Neural cell (in vitro differentiated cells): Measurements from ENCODE around the gene SYT7. TPM values are rescaled to one million over a fixed set of nuclear protein-coding genes. Genes with fewer than 3 reads are reported as not detected.

Source experiments
- H2AFZ ChIP-seq: fragments of 200-600, 300-800 bp; sonication (generic), shearing (Covaris generic); 2 replicates; pipeline ENCODE4 v1.6.0; 2014; ENCODE audit warnings: low read depth, mild to moderate bottlenecking, antibody characterized with exemption, low read length, moderate library complexity
- H3F3A ChIP-seq: fragments of 200-600 bp; shearing (Covaris generic); 2 replicates; pipeline ENCODE4 v1.6.1; 2016; ENCODE audit warnings: mild to moderate bottlenecking, moderate library complexity, mixed read lengths, antibody characterized with exemption, low read length; ENCODE audit not compliant: insufficient read depth, poor library complexity, severe bottlenecking
- H3K27ac ChIP-seq: fragments of 200-600, 300-800 bp; sonication (generic), shearing (Covaris generic); 2 replicates; pipeline ENCODE4 v1.5.1; 2014; ENCODE audit warnings: mild to moderate bottlenecking, low read length, moderate library complexity
- H3K27me3 ChIP-seq: fragments of 300-800, 200-600 bp; sonication (generic), shearing (Covaris generic); 2 replicates; pipeline ENCODE4 v1.6.0; 2014; ENCODE audit warnings: mild to moderate bottlenecking, low read depth, low read length, moderate library complexity; ENCODE audit not compliant: insufficient read depth
- H3K36me3 ChIP-seq: fragments of 300-800, 200-600 bp; sonication (generic), shearing (Covaris generic); 2 replicates; pipeline ENCODE4 v1.5.1; 2014; ENCODE audit warnings: mild to moderate bottlenecking, antibody characterized with exemption, low read length, moderate library complexity; ENCODE audit not compliant: insufficient read depth
- H3K4me2 ChIP-seq: fragments of 300-800, 200-600 bp; sonication (generic), shearing (Covaris generic); 2 replicates; pipeline ENCODE4 v1.6.0; 2014; ENCODE audit warnings: mild to moderate bottlenecking, low read length
- H3K4me3 ChIP-seq: fragments of 300-800, 200-600 bp; sonication (generic), shearing (Covaris generic); 2 replicates; pipeline ENCODE4 v1.5.1; 2014; ENCODE audit warnings: mild to moderate bottlenecking, low read length, moderate library complexity
- H3K79me2 ChIP-seq: fragments of 200-600 bp; shearing (Covaris generic); replicated peaks from 2 replicates; pipeline ENCODE4 v1.6.0; 2014; ENCODE audit warnings: mild to moderate bottlenecking, low read length, moderate library complexity; ENCODE audit not compliant: insufficient read depth
- H3K9ac ChIP-seq: fragments of 300-800, 200-600 bp; sonication (generic), shearing (Covaris generic); 2 replicates; pipeline ENCODE4 v1.6.1; 2016; ENCODE audit warnings: mild to moderate bottlenecking, low read length, mixed read lengths
- H3K9me2 ChIP-seq: fragments of 200-600 bp; shearing (Covaris generic); 2 replicates; pipeline ENCODE4 v1.6.1; 2016; ENCODE audit warnings: mild to moderate bottlenecking, low read length, mixed read lengths; ENCODE audit not compliant: insufficient read depth
- H3K9me3 ChIP-seq: fragments of 200-600, 300-800 bp; sonication (generic), shearing (Covaris generic); 2 replicates; pipeline ENCODE4 v1.6.1; 2016; ENCODE audit warnings: mild to moderate bottlenecking, mixed run types, low read length, moderate library complexity, mixed read lengths
- H4K20me1 ChIP-seq: fragments of 200-600 bp; shearing (Covaris generic); 2 replicates; pipeline ENCODE4 v1.6.1; 2016; ENCODE audit warnings: mild to moderate bottlenecking, mixed run types; ENCODE audit not compliant: insufficient read depth
- EP300 ChIP-seq: fragments of 450-650 bp; conservative IDR thresholded peaks from 2 replicates; pipeline ENCODE4 v1.6.1; 2014; ENCODE audit warnings: antibody characterized with exemption, mild to moderate bottlenecking, moderate library complexity; ENCODE audit not compliant: poor library complexity, severe bottlenecking
- EZH2 ChIP-seq: fragments of 200-600, 300-800 bp; shearing (Covaris generic), sonication (generic); IDR thresholded peaks from 2 replicates; pipeline ENCODE4 v1.6.1; 2014; ENCODE audit warnings: antibody characterized with exemption, low read length, borderline replicate concordance, mild to moderate bottlenecking; ENCODE audit not compliant: insufficient read depth, poor library complexity, severe bottlenecking
- MXI1 ChIP-seq: fragments of 450-650 bp; conservative IDR thresholded peaks from 2 replicates; pipeline ENCODE4 v1.6.1; 2014; ENCODE audit warnings: antibody characterized with exemption, mild to moderate bottlenecking; ENCODE audit not compliant: poor library complexity, severe bottlenecking
- POLR2AphosphoS5 ChIP-seq: IDR thresholded peaks from 2 replicates; pipeline ENCODE4 v1.6.1; 2012
- RAD21 ChIP-seq: fragments of 450-650 bp; conservative IDR thresholded peaks from 2 replicates; pipeline ENCODE4 v1.6.1; 2014; ENCODE audit warnings: antibody characterized with exemption, mild to moderate bottlenecking, moderate library complexity
- SMC3 ChIP-seq: fragments of 450-650 bp; conservative IDR thresholded peaks from 2 replicates; pipeline ENCODE4 v1.6.1; 2014; ENCODE audit warnings: antibody characterized with exemption, mild to moderate bottlenecking, moderate library complexity; ENCODE audit not compliant: poor library complexity
- TAF1 ChIP-seq: IDR thresholded peaks from 2 replicates; pipeline ENCODE4 v1.6.1; 2012; ENCODE audit warnings: low read depth
- polyA plus RNA-seq: library from polyadenylated mRNA; depleted of rRNA; stranded (reverse); fragments of >200 nt; gene quantifications from 2 replicates; pipeline ENCODE4 v1.2.3, GENCODE V29; 2014
- TF ChIP-seq, protein P1 (sequence below): IDR thresholded peaks from 2 replicates; pipeline ENCODE4 v1.6.1; 2012; ENCODE audit warnings: borderline replicate concordance
- TF ChIP-seq, protein P2 (sequence below): fragments of 450-650 bp; IDR thresholded peaks from 2 replicates; pipeline ENCODE4 v1.5.1; 2014; ENCODE audit warnings: antibody characterized with exemption, mild to moderate bottlenecking, moderate library complexity; ENCODE audit not compliant: poor library complexity, severe bottlenecking

The SYT7 gene
- polyA plus RNA-seq, 1 donor from 2014 or later = 14.0 TPM

DNA sequence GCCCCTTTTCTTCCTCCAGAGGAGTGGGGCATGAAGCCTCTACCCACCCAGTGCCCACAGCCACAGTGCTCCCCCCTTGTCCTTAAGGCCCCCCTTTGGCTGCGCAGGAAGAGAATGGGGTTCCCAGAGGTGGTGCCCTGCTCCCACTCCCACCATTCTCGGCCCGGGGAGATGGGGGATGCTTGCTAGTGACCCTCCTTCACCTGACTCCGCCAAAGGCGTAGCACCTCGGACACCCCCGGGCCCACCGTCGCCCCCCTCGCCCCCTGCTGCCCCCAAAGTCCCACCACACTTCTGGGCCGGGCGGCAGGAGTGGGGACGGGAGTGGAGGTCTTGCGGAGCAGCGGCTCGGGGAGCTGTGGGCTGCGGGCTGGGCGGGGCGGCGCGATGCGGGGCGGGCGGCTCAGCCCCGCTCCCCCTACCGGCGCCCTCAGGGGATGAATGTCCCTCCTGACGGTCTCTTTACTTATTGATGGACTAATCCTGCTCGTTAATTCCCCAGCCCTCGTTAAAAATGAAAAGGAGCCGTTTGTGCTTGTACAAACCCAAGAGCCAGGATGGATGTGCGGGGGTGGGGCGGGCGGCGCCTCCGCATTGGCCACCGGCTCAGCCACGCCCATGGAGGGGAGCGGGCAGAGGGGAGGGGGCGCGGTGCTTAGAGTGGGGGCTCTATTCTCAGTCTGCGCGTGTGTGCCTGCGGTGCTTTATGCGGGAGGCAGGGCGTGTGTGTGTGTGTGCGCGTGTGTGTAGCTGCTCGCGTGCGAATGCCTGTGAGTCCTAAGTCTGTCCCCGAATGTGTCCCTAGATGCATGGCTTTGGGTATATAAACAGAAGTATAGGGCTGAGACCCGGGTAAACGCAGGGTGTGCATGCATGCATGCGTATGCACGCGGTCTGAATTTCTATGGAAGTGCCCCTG, 25.6 kb downstream of the SYT7 start:
- Histone ChIP-seq H3K9me2 (no peaks in the 10 kb centered on the region), H3K79me2 (no peaks in the 10 kb centered on the region), H3K27ac (no peak overlapping the region), H3K9ac (peak overlapping the region; percentile 44), H3K4me2 (peak overlapping the region; percentile 35), H4K20me1 (no peaks in the 10 kb centered on the region), H2AFZ (no peak overlapping the region), H3K4me3 (peak overlapping the region; percentile 60), H3K27me3 (no peaks in the 10 kb centered on the region), H3K36me3 (no peaks in the 10 kb centered on the region), H3F3A (no peaks in the 10 kb centered on the region), H3K9me3 (no peaks in the 10 kb centered on the region)
- TF ChIP-seq, protein P1, sequence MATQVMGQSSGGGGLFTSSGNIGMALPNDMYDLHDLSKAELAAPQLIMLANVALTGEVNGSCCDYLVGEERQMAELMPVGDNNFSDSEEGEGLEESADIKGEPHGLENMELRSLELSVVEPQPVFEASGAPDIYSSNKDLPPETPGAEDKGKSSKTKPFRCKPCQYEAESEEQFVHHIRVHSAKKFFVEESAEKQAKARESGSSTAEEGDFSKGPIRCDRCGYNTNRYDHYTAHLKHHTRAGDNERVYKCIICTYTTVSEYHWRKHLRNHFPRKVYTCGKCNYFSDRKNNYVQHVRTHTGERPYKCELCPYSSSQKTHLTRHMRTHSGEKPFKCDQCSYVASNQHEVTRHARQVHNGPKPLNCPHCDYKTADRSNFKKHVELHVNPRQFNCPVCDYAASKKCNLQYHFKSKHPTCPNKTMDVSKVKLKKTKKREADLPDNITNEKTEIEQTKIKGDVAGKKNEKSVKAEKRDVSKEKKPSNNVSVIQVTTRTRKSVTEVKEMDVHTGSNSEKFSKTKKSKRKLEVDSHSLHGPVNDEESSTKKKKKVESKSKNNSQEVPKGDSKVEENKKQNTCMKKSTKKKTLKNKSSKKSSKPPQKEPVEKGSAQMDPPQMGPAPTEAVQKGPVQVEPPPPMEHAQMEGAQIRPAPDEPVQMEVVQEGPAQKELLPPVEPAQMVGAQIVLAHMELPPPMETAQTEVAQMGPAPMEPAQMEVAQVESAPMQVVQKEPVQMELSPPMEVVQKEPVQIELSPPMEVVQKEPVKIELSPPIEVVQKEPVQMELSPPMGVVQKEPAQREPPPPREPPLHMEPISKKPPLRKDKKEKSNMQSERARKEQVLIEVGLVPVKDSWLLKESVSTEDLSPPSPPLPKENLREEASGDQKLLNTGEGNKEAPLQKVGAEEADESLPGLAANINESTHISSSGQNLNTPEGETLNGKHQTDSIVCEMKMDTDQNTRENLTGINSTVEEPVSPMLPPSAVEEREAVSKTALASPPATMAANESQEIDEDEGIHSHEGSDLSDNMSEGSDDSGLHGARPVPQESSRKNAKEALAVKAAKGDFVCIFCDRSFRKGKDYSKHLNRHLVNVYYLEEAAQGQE = no peak
- TF ChIP-seq EZH2 (no peak), POLR2AphosphoS5 (no peak), TAF1 (no peak), RAD21 (no peak), MXI1 (peak; percentile 41), SMC3 (peak; percentile 16), EP300 (no peak)
- TF ChIP-seq, protein P2, sequence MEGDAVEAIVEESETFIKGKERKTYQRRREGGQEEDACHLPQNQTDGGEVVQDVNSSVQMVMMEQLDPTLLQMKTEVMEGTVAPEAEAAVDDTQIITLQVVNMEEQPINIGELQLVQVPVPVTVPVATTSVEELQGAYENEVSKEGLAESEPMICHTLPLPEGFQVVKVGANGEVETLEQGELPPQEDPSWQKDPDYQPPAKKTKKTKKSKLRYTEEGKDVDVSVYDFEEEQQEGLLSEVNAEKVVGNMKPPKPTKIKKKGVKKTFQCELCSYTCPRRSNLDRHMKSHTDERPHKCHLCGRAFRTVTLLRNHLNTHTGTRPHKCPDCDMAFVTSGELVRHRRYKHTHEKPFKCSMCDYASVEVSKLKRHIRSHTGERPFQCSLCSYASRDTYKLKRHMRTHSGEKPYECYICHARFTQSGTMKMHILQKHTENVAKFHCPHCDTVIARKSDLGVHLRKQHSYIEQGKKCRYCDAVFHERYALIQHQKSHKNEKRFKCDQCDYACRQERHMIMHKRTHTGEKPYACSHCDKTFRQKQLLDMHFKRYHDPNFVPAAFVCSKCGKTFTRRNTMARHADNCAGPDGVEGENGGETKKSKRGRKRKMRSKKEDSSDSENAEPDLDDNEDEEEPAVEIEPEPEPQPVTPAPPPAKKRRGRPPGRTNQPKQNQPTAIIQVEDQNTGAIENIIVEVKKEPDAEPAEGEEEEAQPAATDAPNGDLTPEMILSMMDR = peak; percentile 48

DNA sequence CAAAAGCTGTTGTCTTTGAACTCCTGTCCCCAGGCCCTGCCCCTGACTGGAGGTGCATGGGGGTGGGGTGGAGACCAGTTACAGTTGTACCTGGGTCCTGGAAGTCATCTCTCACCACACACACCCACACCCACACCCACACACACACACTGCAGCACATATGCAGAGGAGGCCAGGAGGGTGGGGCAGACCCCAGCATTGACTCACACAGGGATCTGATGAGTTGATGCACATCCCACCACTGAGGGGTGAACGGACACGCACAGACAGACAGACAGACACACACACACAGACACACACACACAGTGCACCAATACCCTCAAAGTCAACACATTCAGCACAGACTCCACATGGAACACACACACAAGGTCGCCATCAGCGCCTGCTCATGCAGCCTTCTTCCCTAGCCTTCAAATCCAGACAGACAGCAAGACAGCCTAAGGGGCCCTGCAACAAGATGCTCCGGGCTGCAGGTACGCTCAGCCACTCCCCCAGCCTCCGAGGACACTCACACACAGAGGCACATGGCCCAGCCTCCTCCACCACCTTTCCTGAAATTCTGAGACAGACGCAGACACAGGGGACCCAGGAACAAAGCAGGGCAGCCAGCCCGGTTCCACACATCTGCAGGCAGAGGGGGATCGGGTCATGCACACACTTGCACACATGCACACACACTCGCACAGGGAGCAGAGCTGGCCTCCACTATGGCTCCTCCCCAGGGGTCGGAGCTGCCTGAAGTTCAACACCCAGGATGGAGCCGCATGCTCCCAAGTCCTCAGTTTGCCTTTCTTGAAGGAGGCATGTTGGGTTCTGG, 26.5 kb downstream of the SYT7 start:
- TF ChIP-seq SMC3 (no peak), EZH2 (no peak), MXI1 (no peak), POLR2AphosphoS5 (no peak), EP300 (no peak), RAD21 (no peak), TAF1 (no peak)
- TF ChIP-seq, protein P2 = no peak
- TF ChIP-seq, protein P1 = no peak
- no peak overlapping the region for H3K4me3 ChIP-seq
- H2AFZ ChIP-seq = no peak overlapping the region
- H3K27ac ChIP-seq = no peak overlapping the region
- no peak overlapping the region for H3K4me2 ChIP-seq
- no peaks in the 10 kb centered on the region for H3K9me3 ChIP-seq
- H3F3A ChIP-seq = no peaks in the 10 kb centered on the region
- no peaks in the 10 kb centered on the region for H4K20me1 ChIP-seq
- no peaks in the 10 kb centered on the region for H3K36me3 ChIP-seq
- no peaks in the 10 kb centered on the region for H3K79me2 ChIP-seq
- H3K9me2 ChIP-seq = no peaks in the 10 kb centered on the region
- H3K9ac ChIP-seq = no peak overlapping the region
- H3K27me3 ChIP-seq = no peaks in the 10 kb centered on the region
